Hypothalamus (tissue), 51 donors: ENCODE data around the gene RALGAPA2.
A peak's percentile ranks its signal among the peaks of the same experiment; 100 is the strongest.

ENCODE experiments used
- DNase-seq, 51 donors: peaks; one replicate each; lab custom pipeline; 2025; lab: John Stamatoyannopoulos, UW

The RALGAPA2 gene

GRCh38 chr20:20687319-20687718, 25.1 kb downstream of the RALGAPA2 start:
- DNase-seq, result no peak

- DNase-seq, result no peak
Observed at GRCh38 chr20:20685635-20686034, 26.8 kb downstream of the RALGAPA2 start.

GRCh38 chr20:20683481-20684321, 28.7 kb downstream of the RALGAPA2 start:
- peak in 1 of 51 donors; percentile 17 for DNase-seq

GRCh38 chr20:20683020-20683419, 29.4 kb downstream of the RALGAPA2 start:
- no peak for DNase-seq

GRCh38 chr20:20680991-20681508, 31.4 kb downstream of the RALGAPA2 start:
- DNase-seq, result no peak

- DNase-seq, result no peak
Observed at GRCh38 chr20:20679316-20679715, 33.1 kb downstream of the RALGAPA2 start.

GRCh38 chr20:20677186-20677585, 35.3 kb downstream of the RALGAPA2 start:
- no peak for DNase-seq

GRCh38 chr20:20668639-20669038, 43.8 kb downstream of the RALGAPA2 start:
- DNase-seq, result peak in 2 of 51 donors; percentile 10 to 27

GRCh38 chr20:20666359-20666758, 46.1 kb downstream of the RALGAPA2 start:
- no peak for DNase-seq

- DNase-seq, result no peak
Observed at GRCh38 chr20:20665606-20666332, 46.7 kb downstream of the RALGAPA2 start.

GRCh38 chr20:20664795-20665589, 47.5 kb downstream of the RALGAPA2 start:
- peak in 5 of 51 donors; percentile 6 to 25 (median 16) for DNase-seq

GRCh38 chr20:20663841-20664240, 48.6 kb downstream of the RALGAPA2 start:
- DNase-seq, result no peak

- no peak for DNase-seq
Observed at GRCh38 chr20:20658871-20659431, 53.5 kb downstream of the RALGAPA2 start.

- no peak for DNase-seq
Observed at GRCh38 chr20:20658123-20658522, 54.3 kb downstream of the RALGAPA2 start.

GRCh38 chr20:20657092-20657491, 55.4 kb downstream of the RALGAPA2 start:
- no peak for DNase-seq

GRCh38 chr20:20655883-20656282, 56.6 kb downstream of the RALGAPA2 start:
- no peak for DNase-seq

GRCh38 chr20:20649945-20650344, 62.5 kb downstream of the RALGAPA2 start:
- DNase-seq, result no peak

GRCh38 chr20:20643927-20644326, 68.5 kb downstream of the RALGAPA2 start:
- no peak for DNase-seq

- no peak for DNase-seq
Observed at GRCh38 chr20:20641783-20642182, 70.7 kb downstream of the RALGAPA2 start.

- no peak for DNase-seq
Observed at GRCh38 chr20:20638878-20639277, 73.6 kb downstream of the RALGAPA2 start.
